Measurements from ENCODE around the gene PBXIP1. TPM values are rescaled to one million over a fixed set of nuclear protein-coding genes. Genes with fewer than 3 reads are reported as not detected.

Gene PBXIP1
- total and polyA plus RNA-seq, 2 of the 13 experiments (the other 11 are each of a cell fraction or from before 2014, with no cell fraction given): 16.3 to 31.9 TPM

- peak; percentile 87; the same call in 1 of the 2 replicates for TF ChIP-seq ZBTB4 (CRISPR knock-in tag; IDR thresholded peaks at IDR 0.05; ENCODE audit: borderline replicate concordance)
- peak; percentile 99 for TF ChIP-seq ZNF232 (CRISPR knock-in tag; IDR thresholded peaks at IDR 0.05; ENCODE audit: borderline replicate concordance)
- peak; percentile 54; the same call in 1 of the 2 replicates for TF ChIP-seq ATAD3A (CRISPR knock-in tag; IDR thresholded peaks at IDR 0.05)
- peak; percentile 90 for TF ChIP-seq ZNF263 (CRISPR knock-in tag; IDR thresholded peaks at IDR 0.05)
- peak; percentile 54; the same call in 1 of the 2 replicates for TF ChIP-seq ATF3 (CRISPR knock-in tag; IDR thresholded peaks at IDR 0.05)
- TF ChIP-seq MIER3 (CRISPR knock-in tag; IDR thresholded peaks at IDR 0.05; ENCODE audit: borderline replicate concordance): peak; percentile 61; the same call in 1 of the 2 replicates
- peak; percentile 39; the same call in 1 of the 2 replicates for TF ChIP-seq ZNF567 (CRISPR knock-in tag; IDR thresholded peaks at IDR 0.05; ENCODE audit: borderline replicate concordance)
- TF ChIP-seq ZNF282 (IDR thresholded peaks at IDR 0.05; ENCODE audit: partially characterized antibody): no peak
- 0 out of 2 replicates have a peak, but pooled peaks have one; percentile 64 for TF ChIP-seq HNRNPL (IDR thresholded peaks at IDR 0.05; ENCODE audit: low read depth, low read length)
- no peak for TF ChIP-seq CEBPZ (IDR thresholded peaks at IDR 0.05; ENCODE audit: low read length)
- peak; percentile 100 for TF ChIP-seq MAX (IDR thresholded peaks at IDR 0.05)
- TF ChIP-seq SETDB1 (CRISPR knock-in tag; IDR thresholded peaks at IDR 0.05; ENCODE audit: borderline replicate concordance): peak; percentile 91; the same call in 1 of the 2 replicates
- peak; percentile 94 for TF ChIP-seq IRF2 (CRISPR knock-in tag; IDR thresholded peaks at IDR 0.05)
- TF ChIP-seq ZFP82 (CRISPR knock-in tag; IDR thresholded peaks at IDR 0.05; ENCODE audit: borderline replicate concordance): no peak
- TF ChIP-seq IRX3 (CRISPR knock-in tag; IDR thresholded peaks at IDR 0.05; ENCODE audit: borderline replicate concordance, low read depth): peak; percentile 99
- TF ChIP-seq MXD4 (CRISPR knock-in tag; IDR thresholded peaks at IDR 0.05): peak; percentile 97
- TF ChIP-seq PAX8 (CRISPR knock-in tag; IDR thresholded peaks at IDR 0.05; ENCODE audit: borderline replicate concordance): peak; percentile 99; the same call in 1 of the 2 replicates
Measured at GRCh38 chr1:154936555-154937084, 19.3 kb downstream of the PBXIP1 start, which contains the start of gene PMVK (continued).
